KOPT-K1 (cell line): ENCODE results near the gene NOL3.

ENCODE experiments used
- H3K27ac ChIP-seq: fragments of 200-600 bp; sonication (generic); 2 replicates; pipeline ENCODE4 v1.5.1; 2016; ENCODE audit warnings: antibody characterized with exemption, mild to moderate bottlenecking, low read depth, low read length; ENCODE audit not compliant: poor library complexity, severe bottlenecking
- H3K36me3 ChIP-seq: fragments of 200-600 bp; sonication (generic); 2 replicates; pipeline ENCODE4 v1.5.1; 2017; ENCODE audit warnings: antibody characterized with exemption, mild to moderate bottlenecking, low read length, moderate library complexity; ENCODE audit not compliant: insufficient read depth
- H3K9me3 ChIP-seq: fragments of 200-600 bp; sonication (generic); 2 replicates; pipeline ENCODE4 v1.5.1; 2017; ENCODE audit warnings: antibody characterized with exemption, low read length, mild to moderate bottlenecking; ENCODE audit not compliant: insufficient read depth, poor library complexity, severe bottlenecking

Gene NOL3

GRCh38 chr16:67149276-67150046, 20.9 kb upstream of the NOL3 start:
- H3K27ac ChIP-seq: no peak overlapping the region
- no peaks in the 10 kb centered on the region for H3K9me3 ChIP-seq
- H3K36me3 ChIP-seq: peaks cover 53% of the 10 kb centered on the region

GRCh38 chr16:67150047-67150832, 20.1 kb upstream of the NOL3 start:
- Histone ChIP-seq H3K9me3 (no peaks in the 10 kb centered on the region), H3K36me3 (peaks cover 45% of the 10 kb centered on the region), H3K27ac (no peak overlapping the region)

DNA sequence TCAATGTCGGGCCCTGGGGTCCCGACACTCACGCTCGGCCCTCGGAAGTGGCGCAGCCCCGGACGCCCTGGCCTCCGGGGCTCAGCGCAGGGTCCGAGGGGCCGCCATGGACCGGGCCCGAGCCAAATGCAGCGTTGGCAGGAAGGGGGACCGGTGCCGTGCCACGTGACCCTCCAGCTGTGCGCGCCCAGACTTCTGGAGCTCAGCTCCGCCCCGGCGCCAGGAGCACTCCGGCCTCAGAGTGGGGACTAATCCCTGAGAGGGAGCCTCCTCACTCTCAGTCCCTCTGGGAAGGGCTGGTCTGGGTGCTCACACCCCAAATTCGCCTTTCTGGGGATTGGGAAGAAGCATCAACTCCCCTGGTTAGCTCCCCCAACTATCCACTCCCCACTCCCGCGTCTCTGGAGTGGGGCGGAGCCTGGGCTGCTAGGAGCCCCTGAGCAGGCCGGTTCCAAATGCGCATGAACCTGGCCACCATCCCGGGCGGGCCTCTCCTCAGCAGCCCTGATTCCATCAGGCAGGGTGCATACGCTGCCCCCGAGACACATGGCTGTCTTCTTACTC, 19.4 kb upstream of the NOL3 start, which contains the start of gene B3GNT9:
B3GNT9 (minus strand) TSS at position 166 of the 564 bp plus-strand sequence. CDS start 513 bp downstream, outside the sequence.
- Histone ChIP-seq H3K36me3 (peaks cover 38% of the 10 kb centered on the region), H3K9me3 (no peaks in the 10 kb centered on the region), H3K27ac (no peak within 1 kb of the TSS)

DNA sequence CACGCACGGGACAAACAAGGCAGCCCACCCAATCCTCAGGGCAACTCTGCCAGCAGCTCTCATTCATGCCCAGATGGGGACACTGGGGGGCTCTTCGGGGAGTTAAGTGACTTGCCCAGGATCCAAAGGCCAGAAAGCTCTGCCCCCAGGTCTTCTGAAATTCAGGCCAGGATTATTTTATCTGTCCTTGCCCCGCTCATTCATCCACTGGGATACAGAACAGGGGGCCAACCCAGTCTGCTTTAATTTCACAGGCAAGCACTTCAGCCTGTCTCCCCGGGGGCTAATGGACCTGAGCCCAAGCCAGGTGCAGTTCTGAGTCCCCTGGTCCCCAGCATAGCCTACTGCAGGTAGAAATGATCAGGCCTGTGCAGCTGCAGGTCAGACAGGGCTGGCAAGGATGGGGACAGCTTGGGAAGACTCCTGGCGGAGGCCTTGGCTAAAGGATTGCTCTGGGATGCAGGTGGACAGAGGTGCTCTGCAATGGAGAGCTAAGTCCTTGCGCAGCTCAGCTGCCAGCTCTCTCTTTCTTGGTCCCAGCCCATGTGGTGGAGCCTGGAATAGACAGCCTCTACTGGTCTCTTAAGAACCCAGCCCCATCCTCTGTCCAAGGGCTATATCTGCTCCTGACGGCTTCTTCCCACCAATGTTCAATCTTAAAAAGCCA, 18.8 kb upstream of the NOL3 start:
- Histone ChIP-seq H3K9me3 (no peaks in the 10 kb centered on the region), H3K36me3 (peaks cover 32% of the 10 kb centered on the region), H3K27ac (no peak overlapping the region)

GRCh38 chr16:67154578-67155294, 15.6 kb upstream of the NOL3 start:
- Histone ChIP-seq H3K27ac (no peak overlapping the region), H3K9me3 (no peaks in the 10 kb centered on the region), H3K36me3 (peaks cover 1% of the 10 kb centered on the region; the same call in 1 of the 2 replicates)

DNA sequence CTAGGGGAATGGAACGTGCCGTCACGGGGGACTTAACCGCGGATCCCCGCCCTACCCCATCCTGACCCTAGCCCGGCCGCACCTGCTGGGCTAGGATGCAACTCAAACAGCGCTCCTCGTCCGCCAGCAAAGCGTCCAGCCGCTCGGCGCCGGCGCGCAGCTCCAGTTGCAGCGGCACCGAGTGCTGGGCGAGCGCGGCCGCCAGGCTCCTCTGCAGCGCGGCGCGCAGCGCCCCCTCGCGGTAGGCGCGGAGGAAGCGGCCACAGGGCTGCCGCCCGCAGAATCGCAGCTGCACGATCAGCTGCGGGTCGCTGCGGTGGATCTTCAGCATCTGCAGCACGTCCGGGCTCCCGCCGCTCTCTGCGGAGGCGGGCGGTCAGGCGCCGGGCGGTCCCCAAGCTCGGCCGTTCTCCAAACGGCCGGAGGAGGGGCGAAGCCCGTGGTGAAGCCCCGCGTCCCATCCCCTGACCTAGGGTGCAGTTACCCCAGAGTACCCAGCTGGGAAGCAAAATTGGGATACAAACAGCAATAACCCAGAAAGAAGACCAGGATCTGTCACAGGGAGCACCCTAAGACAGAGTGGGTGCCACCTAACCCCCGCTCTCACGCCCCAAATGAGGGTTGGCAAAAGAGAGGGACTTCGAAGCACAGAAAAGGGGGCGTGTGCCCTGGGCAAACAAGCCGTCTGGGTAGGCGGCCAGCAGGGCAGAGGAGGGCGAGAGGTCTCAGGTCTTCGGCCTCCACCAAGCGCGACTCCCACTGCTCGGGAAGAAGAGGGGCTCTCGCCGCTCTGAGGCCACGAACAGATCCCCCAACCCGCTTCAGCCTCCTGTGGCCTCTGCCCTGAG, 14.8 kb upstream of the NOL3 start:
- Histone ChIP-seq H3K27ac (no peak overlapping the region), H3K36me3 (no peaks in the 10 kb centered on the region), H3K9me3 (no peaks in the 10 kb centered on the region)

DNA sequence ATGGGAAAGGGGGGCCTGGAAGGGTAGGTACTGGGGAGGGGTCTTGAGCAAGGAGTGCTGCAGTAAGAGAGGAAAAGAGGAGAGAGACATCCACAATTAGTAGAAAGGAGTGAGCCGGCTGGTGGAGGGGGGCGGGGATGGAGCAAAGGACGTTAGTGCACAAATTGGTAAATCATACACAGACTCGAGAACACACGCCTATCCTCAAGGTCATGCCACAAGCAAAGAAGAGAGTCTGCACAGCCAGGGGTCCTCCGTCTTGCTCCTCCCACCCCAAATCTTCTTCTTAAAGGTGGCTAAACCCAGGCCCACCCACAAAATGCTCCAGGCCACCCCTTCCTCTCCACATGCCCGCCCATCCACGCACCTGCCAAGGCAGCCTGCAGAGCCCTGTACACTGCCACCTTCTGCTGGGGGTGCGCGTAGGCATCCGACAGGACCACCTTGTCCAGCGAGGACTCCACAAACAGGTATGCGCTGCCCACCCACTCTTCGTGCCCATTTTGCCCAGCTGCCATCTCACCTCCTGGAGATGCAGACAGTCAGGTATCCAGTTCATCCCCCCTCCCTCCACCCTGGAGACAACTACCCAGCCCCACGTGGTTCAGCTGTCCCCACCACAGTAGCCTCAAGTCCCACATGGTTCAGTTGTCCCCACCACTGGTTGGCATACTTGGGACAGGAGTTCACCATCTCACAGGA, 14.0 kb upstream of the NOL3 start:
- H3K36me3 ChIP-seq: no peaks in the 10 kb centered on the region
- H3K9me3 ChIP-seq: no peaks in the 10 kb centered on the region
- H3K27ac ChIP-seq: no peak overlapping the region

GRCh38 chr16:67157106-67157748, 13.1 kb upstream of the NOL3 start:
- H3K36me3 ChIP-seq: no peaks in the 10 kb centered on the region

DNA sequence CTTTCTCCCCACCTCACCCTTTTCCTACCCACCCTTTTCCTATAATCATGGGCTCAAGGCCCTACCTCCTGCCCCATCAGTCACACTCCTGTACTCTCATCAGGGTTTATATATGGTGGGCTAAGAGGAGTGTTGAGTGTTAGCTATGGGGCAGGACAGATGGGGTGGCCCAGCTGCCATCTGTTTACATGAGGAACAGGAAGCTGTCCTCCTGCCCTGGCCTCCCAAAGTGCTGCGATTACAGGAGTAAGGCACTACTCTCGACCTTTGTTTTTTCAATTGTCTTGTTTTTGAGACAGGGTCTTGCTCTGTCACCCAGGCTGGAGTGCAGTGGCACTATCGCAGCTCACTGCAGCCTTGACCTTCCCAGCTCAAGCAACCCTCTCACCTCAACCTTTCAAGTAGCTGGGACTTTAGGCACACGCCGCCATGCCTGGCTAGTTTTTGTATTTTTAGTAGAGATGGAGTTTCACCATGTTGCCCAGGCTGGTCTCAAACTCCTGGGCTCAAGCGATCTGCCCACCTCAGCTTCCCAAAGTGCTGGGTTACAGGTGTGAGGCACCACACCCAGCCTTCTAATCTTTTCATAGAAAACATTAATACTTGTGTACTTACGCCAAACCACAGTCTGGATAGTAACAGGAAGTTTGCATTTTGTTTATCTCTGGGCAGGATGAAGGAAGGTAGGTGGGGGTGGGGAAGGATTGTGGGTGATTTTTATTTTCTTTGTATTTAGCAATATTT, 12.3 kb upstream of the NOL3 start:
- no peaks in the 10 kb centered on the region for H3K36me3 ChIP-seq
- no peak overlapping the region for H3K27ac ChIP-seq
- no peaks in the 10 kb centered on the region for H3K9me3 ChIP-seq

More at GRCh38 chr16:67157106-67157748, 13.1 kb upstream of the NOL3 start:
- no peak overlapping the region for H3K27ac ChIP-seq
- H3K9me3 ChIP-seq: no peaks in the 10 kb centered on the region

GRCh38 chr16:67158637-67159600, 11.4 kb upstream of the NOL3 start:
- Histone ChIP-seq H3K27ac (peak overlapping the region; percentile 66), H3K9me3 (no peaks in the 10 kb centered on the region), H3K36me3 (no peaks in the 10 kb centered on the region)

DNA sequence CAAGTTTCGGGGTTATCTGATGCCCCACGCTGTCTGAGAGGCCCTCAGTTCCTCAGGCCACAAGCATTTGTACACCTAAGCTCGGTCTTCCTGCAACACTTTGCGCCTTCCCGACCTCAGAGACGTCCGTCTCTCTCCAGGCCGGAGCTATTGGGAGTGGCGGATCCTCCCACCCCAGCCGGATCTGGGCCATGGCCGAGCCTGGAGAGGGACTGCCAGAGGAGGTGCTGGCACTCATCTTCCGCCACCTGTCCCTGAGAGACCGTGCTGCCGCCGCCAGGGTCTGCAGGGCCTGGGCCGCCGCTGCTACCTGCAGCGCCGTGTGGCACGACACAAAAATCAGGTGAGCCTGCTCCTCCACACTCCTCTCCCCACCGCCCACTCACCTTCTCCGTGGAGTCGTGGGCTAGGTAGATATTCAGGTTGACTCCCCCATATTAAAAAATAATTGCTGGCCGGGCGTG, 8.7 kb upstream of the NOL3 start:
- no peaks in the 10 kb centered on the region for H3K9me3 ChIP-seq
- H3K36me3 ChIP-seq: no peaks in the 10 kb centered on the region
- H3K27ac ChIP-seq: no peak overlapping the region
